ENCODE measurements around the gene KRTAP4-11. TPM values are rescaled to one million over a fixed set of nuclear protein-coding genes. Genes with fewer than 3 reads are reported as not detected.

Gene KRTAP4-11
- total RNA-seq, 1 experiment from 2014 or later: not detected

DNA sequence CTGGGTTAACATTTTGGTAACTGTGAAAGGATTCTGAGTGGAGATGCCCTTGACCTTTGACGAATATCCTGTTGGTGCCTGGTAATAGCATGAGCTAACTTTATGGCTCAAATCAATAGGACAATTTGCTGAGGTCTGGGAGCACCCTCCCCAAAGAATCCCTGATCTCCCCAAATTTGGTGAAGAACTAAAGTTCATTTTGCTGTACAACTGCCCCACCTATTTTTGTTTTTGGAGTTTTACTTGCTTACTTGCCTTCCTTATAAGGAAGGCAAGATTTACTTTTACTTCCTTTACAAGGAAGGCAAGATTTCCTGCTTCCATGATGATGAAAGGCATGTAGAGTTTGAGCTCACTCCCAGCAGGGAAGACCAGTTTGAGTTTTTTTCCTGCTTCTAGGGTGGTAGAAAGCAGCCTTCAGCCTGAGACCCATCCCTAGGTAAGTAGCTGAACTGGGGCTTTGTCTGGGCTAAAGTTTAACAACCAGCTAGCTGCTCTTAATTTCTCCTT, 10.2 kb downstream of the KRTAP4-11 start:
- ChIA-PET CTCF (no interaction called here), POLR2A (no interaction called here)
- ATAC-seq (no peak), DNase-seq (ENCODE audit: low spot score) (no peak)
- peaks cover 43% of the 10 kb centered on the region for H3K4me1 Mint-ChIP-seq
- H3K9me3 Mint-ChIP-seq: peaks cover 36% of the 10 kb centered on the region
- TF ChIP-seq AR (CRISPR knock-in tag; IDR thresholded peaks at IDR 0.05) (no peak), TCF7 (CRISPR knock-in tag; IDR thresholded peaks at IDR 0.05; ENCODE audit: low read depth) (no peak), FOXJ3 (CRISPR knock-in tag; IDR thresholded peaks at IDR 0.05; ENCODE audit: borderline replicate concordance) (no peak), MYBL2 (CRISPR knock-in tag; IDR thresholded peaks at IDR 0.05) (no peak), JAZF1 (CRISPR knock-in tag; IDR thresholded peaks at IDR 0.05) (no peak), TP53 (CRISPR knock-in tag; IDR thresholded peaks at IDR 0.05) (no peak), CREB1 (CRISPR knock-in tag; IDR thresholded peaks at IDR 0.05) (no peak), ZNF416 (CRISPR knock-in tag; IDR thresholded peaks at IDR 0.05) (no peak), TEAD1 (CRISPR knock-in tag; IDR thresholded peaks at IDR 0.05) (no peak), NR2C2 (CRISPR knock-in tag; IDR thresholded peaks at IDR 0.05) (no peak), MXD4 (CRISPR knock-in tag; IDR thresholded peaks at IDR 0.05; ENCODE audit: borderline replicate concordance) (no peak), IRF1 (CRISPR knock-in tag; IDR thresholded peaks at IDR 0.05) (no peak), NR1H2 (CRISPR knock-in tag; IDR thresholded peaks at IDR 0.05) (no peak), AFF4 (CRISPR knock-in tag; IDR thresholded peaks at IDR 0.05; ENCODE audit: borderline replicate concordance) (no peak), ZNF219 (CRISPR knock-in tag; IDR thresholded peaks at IDR 0.05; ENCODE audit: borderline replicate concordance) (no peak), ZNF317 (CRISPR knock-in tag; IDR thresholded peaks at IDR 0.05; ENCODE audit: borderline replicate concordance, low read depth) (no peak), ZNF121 (CRISPR knock-in tag; IDR thresholded peaks at IDR 0.05) (no peak), PREB (CRISPR knock-in tag; IDR thresholded peaks at IDR 0.05; ENCODE audit: borderline replicate concordance) (no peak), ZBTB43 (CRISPR knock-in tag; IDR thresholded peaks at IDR 0.05) (no peak)
- TF ChIP-seq, protein P1, sequence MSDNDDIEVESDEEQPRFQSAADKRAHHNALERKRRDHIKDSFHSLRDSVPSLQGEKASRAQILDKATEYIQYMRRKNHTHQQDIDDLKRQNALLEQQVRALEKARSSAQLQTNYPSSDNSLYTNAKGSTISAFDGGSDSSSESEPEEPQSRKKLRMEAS (CRISPR knock-in tag; IDR thresholded peaks at IDR 0.05): no peak
- H3K27ac Mint-ChIP-seq: peak overlapping the region; percentile 80
- H3K4me3 Mint-ChIP-seq: no peak overlapping the region
- peaks cover 36% of the 10 kb centered on the region for H3K36me3 Mint-ChIP-seq
- no peaks in the 10 kb centered on the region for H3K27me3 Mint-ChIP-seq (ENCODE audit: low read depth)

All from WTC11 (cell line).